ENCODE results near the gene PLXDC2.

The PLXDC2 gene

GRCh38 chr10:20109613-20110012 is 293.4 kb downstream of the PLXDC2 start:
- Histone ChIP-seq H3K4me2 (ENCODE audit: insufficient read depth, low read length) (no peak overlapping the region), H3K36me3 (ENCODE audit: insufficient read depth, low read length) (no peaks in the 10 kb centered on the region), H3K27ac (ENCODE audit: low read length) (no peak overlapping the region), H3K27me3 (ENCODE audit: insufficient read depth, low read length, poor library complexity) (no peaks in the 10 kb centered on the region), H4K20me1 (ENCODE audit: insufficient read depth, low read length) (no peaks in the 10 kb centered on the region), H3K9me3 (ENCODE audit: insufficient read depth, low read length, severe bottlenecking) (no peaks in the 10 kb centered on the region), H3K4me3 (ENCODE audit: low read depth in 1 of 2, low read length in 2 of 2) (no peak overlapping the region), H3K4me1 (ENCODE audit: insufficient read depth, low read length) (no peaks in the 10 kb centered on the region), H2AFZ (ENCODE audit: low read depth, low read length) (no peak overlapping the region), H3K79me2 (ENCODE audit: insufficient read depth, low read length) (no peaks in the 10 kb centered on the region), H3K9ac (ENCODE audit: low read depth, low read length) (no peak overlapping the region)
- DNase-seq: no peak
- no peak for ATAC-seq (ENCODE audit: insufficient read depth, low read depth)
- TF ChIP-seq CTCF (IDR thresholded peaks at IDR 0.05; ENCODE audit: borderline replicate concordance, extremely low read depth, low read length, poor library complexity, severe bottlenecking): no peak
- no peak for TF ChIP-seq EZH2 (IDR thresholded peaks at IDR 0.05; ENCODE audit: borderline replicate concordance, low read depth, low read length, severe bottlenecking)

- Histone ChIP-seq H2AFZ (ENCODE audit: low read depth, low read length) (no peak overlapping the region), H3K9me3 (ENCODE audit: insufficient read depth, low read length, severe bottlenecking) (no peaks in the 10 kb centered on the region), H3K79me2 (ENCODE audit: insufficient read depth, low read length) (no peaks in the 10 kb centered on the region), H3K4me3 (ENCODE audit: low read depth in 1 of 2, low read length in 2 of 2) (no peak overlapping the region), H3K27me3 (ENCODE audit: insufficient read depth, low read length, poor library complexity) (no peaks in the 10 kb centered on the region), H4K20me1 (ENCODE audit: insufficient read depth, low read length) (no peaks in the 10 kb centered on the region), H3K4me1 (ENCODE audit: insufficient read depth, low read length) (no peaks in the 10 kb centered on the region), H3K27ac (ENCODE audit: low read length) (no peak overlapping the region), H3K36me3 (ENCODE audit: insufficient read depth, low read length) (no peaks in the 10 kb centered on the region), H3K9ac (ENCODE audit: low read depth, low read length) (no peak overlapping the region), H3K4me2 (ENCODE audit: insufficient read depth, low read length) (no peak overlapping the region)
- ATAC-seq (ENCODE audit: insufficient read depth, low read depth): no peak
- TF ChIP-seq CTCF (IDR thresholded peaks at IDR 0.05; ENCODE audit: borderline replicate concordance, extremely low read depth, low read length, poor library complexity, severe bottlenecking): no peak
- TF ChIP-seq EZH2 (IDR thresholded peaks at IDR 0.05; ENCODE audit: borderline replicate concordance, low read depth, low read length, severe bottlenecking): no peak
- DNase-seq: no peak
Observed at GRCh38 chr10:20110125-20111100, 294.2 kb downstream of the PLXDC2 start.

DNA sequence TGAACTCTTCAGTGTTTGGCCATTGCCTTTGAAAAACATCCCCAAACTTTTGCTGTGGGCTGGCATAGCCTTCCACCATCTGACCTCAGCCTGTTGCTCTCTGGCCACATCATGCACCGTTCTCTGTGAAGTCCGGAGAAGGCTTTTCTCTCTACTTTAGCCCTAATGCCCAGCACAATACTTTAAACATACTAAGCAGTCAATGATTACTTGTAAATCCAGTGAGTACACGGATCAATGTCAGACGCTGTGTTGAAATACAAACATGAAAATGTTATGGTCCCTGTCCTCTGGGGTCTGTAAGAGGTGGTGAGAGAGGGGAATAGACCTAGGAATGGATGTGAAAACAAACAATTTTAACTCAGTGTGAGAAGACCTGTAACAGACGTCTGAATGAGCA is 297.9 kb downstream of the PLXDC2 start:
- H3K36me3 ChIP-seq (ENCODE audit: insufficient read depth, low read length): no peaks in the 10 kb centered on the region
- no peak for TF ChIP-seq CTCF (IDR thresholded peaks at IDR 0.05; ENCODE audit: borderline replicate concordance, extremely low read depth, low read length, poor library complexity, severe bottlenecking)
- no peak for TF ChIP-seq EZH2 (IDR thresholded peaks at IDR 0.05; ENCODE audit: borderline replicate concordance, low read depth, low read length, severe bottlenecking)

More for the DNA sequence above, 297.9 kb downstream of the PLXDC2 start:
- no peak overlapping the region for H2AFZ ChIP-seq (ENCODE audit: low read depth, low read length)
- no peaks in the 10 kb centered on the region for H3K4me1 ChIP-seq (ENCODE audit: insufficient read depth, low read length)
- H3K4me3 ChIP-seq (ENCODE audit: low read depth in 1 of 2, low read length in 2 of 2): no peak overlapping the region
- no peak overlapping the region for H3K4me2 ChIP-seq (ENCODE audit: insufficient read depth, low read length)
- no peaks in the 10 kb centered on the region for H4K20me1 ChIP-seq (ENCODE audit: insufficient read depth, low read length)
- ATAC-seq (ENCODE audit: insufficient read depth, low read depth) (no peak), DNase-seq (no peak)
- no peak overlapping the region for H3K27ac ChIP-seq (ENCODE audit: low read length)
- H3K79me2 ChIP-seq (ENCODE audit: insufficient read depth, low read length): no peaks in the 10 kb centered on the region
- H3K27me3 ChIP-seq (ENCODE audit: insufficient read depth, low read length, poor library complexity): no peaks in the 10 kb centered on the region
- no peak overlapping the region for H3K9ac ChIP-seq (ENCODE audit: low read depth, low read length)
- H3K9me3 ChIP-seq (ENCODE audit: insufficient read depth, low read length, severe bottlenecking): no peaks in the 10 kb centered on the region

Data from DND-41 (cell line).